Left lobe of liver (tissue), 2 donors: ENCODE data around the gene FAM163B. TPM values are rescaled to one million over a fixed set of nuclear protein-coding genes. Genes with fewer than 3 reads are reported as not detected.

ENCODE experiments used
- ATAC-seq: fragments of 200-7000 bp; cut with Tn5 transposase; one replicate; pipeline ENCODE4 v1.9.1; 2020; ENCODE audit warnings: mild to moderate bottlenecking, moderate library complexity
- DNase-seq: peaks from one replicate; pipeline ENCODE4 v3.0.0-alpha.2; 2020; ENCODE audit warnings: low spot score
- total RNA-seq: library from RNA; stranded (reverse); gene quantifications from one replicate; pipeline ENCODE4 v1.2.1, GENCODE V29; 2021
- donor health status: DM: no; HTN: no; CAD: no; lungs with moderate emphysema.
- donor health status: DM: no; HTN: yes; CAD: no.

Gene FAM163B
- total RNA-seq, 1 donor from 2014 or later = 2.8 TPM

- ATAC-seq (no peak), DNase-seq (no peak)
These were observed 7.4 kb downstream of the FAM163B start for GRCh38 chr9:133601746-133602145.

GRCh38 chr9:133600739-133601138, 8.4 kb downstream of the FAM163B start:
- DNase-seq (no peak), ATAC-seq (no peak)

- no peak for ATAC-seq
- DNase-seq = no peak
These were observed 9.6 kb downstream of the FAM163B start for GRCh38 chr9:133599470-133600173.

GRCh38 chr9:133598978-133599377, 10.2 kb downstream of the FAM163B start:
- no peak for ATAC-seq
- no peak for DNase-seq

- ATAC-seq (no peak), DNase-seq (no peak)
These were observed 11.8 kb downstream of the FAM163B start for GRCh38 chr9:133597316-133597957.

GRCh38 chr9:133595910-133596309, 13.3 kb downstream of the FAM163B start:
- no peak for DNase-seq
- no peak for ATAC-seq

- ATAC-seq = no peak
- no peak for DNase-seq
These were observed 14.9 kb downstream of the FAM163B start for GRCh38 chr9:133594310-133594709.

GRCh38 chr9:133593587-133594253, 15.5 kb downstream of the FAM163B start:
- ATAC-seq (no peak), DNase-seq (no peak)

GRCh38 chr9:133592731-133593409, 16.3 kb downstream of the FAM163B start:
- DNase-seq (no peak), ATAC-seq (no peak)

GRCh38 chr9:133591985-133592384, 17.2 kb downstream of the FAM163B start:
- no peak for DNase-seq

GRCh38 chr9:133591116-133591910, 17.9 kb downstream of the FAM163B start:
- no peak for DNase-seq
- ATAC-seq = peak; percentile 13

More at GRCh38 chr9:133591985-133592384, 17.2 kb downstream of the FAM163B start:
- ATAC-seq = no peak

GRCh38 chr9:133590231-133590855, 18.8 kb downstream of the FAM163B start:
- no peak for DNase-seq
- ATAC-seq = no peak

GRCh38 chr9:133589454-133590227, 19.5 kb downstream of the FAM163B start:
- DNase-seq = no peak
- no peak for ATAC-seq

GRCh38 chr9:133587466-133587865, 21.7 kb downstream of the FAM163B start:
- DNase-seq (no peak), ATAC-seq (no peak)

- ATAC-seq = no peak
These were observed 22.1 kb downstream of the FAM163B start for GRCh38 chr9:133587051-133587450.

GRCh38 chr9:133585481-133586351, 23.5 kb downstream of the FAM163B start:
- ATAC-seq = no peak
- no peak for DNase-seq

More at GRCh38 chr9:133587051-133587450, 22.1 kb downstream of the FAM163B start:
- no peak for DNase-seq

GRCh38 chr9:133584559-133585476, 24.4 kb downstream of the FAM163B start:
- peak; percentile 6 for ATAC-seq
- no peak for DNase-seq
